HL-60/S4 treated with phorbol 12-myristate 13-acetate at 8.2 ng/mL for 4 days and 3 days (cell line): ENCODE data around the gene TBC1D22A.

ENCODE experiments used
- in situ Hi-C: fragments of 300-500 bp; cut with MboI; formaldehyde crosslinking; loops from 2 replicates; pipeline ENCODE4 v1.15.0; 2022; ENCODE audit warnings: low sequenced_read_pairs

TBC1D22A gene

GRCh38 chr22:46902436-46902835 lies 140.0 kb downstream of the TBC1D22A start:
- in situ Hi-C loops: no loop called here

- in situ Hi-C loops: no loop called here
Observed at GRCh38 chr22:46902998-46903916, 140.8 kb downstream of the TBC1D22A start.

DNA sequence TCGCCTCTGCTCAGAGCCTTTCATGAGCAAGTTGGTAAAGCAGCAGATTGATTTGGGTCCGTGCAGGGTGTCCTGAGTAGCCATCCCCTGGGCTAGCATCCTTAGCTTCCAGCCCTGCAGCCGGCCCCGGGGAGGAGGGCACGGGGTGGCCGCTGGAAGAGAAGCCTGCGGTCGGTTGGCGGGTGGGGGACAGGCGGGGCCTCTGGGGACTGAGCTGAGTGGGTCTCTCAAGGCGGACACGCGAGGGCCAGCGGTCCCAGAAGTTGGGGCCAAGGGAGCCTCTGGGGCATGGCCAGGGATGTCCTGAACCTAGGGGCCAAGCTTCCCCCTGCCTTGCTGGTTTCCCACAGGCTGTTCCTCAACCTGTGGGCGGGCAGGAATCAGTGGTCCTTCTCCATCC lies 143.0 kb downstream of the TBC1D22A start:
- in situ Hi-C loops: no loop called here

- in situ Hi-C loops: no loop called here
Observed at GRCh38 chr22:46905834-46906233, 143.4 kb downstream of the TBC1D22A start.

- in situ Hi-C loops: no loop called here
Observed at GRCh38 chr22:46906326-46907045, 144.0 kb downstream of the TBC1D22A start.

GRCh38 chr22:46907241-46908215 lies 145.1 kb downstream of the TBC1D22A start:
- in situ Hi-C loops: no loop called here

DNA sequence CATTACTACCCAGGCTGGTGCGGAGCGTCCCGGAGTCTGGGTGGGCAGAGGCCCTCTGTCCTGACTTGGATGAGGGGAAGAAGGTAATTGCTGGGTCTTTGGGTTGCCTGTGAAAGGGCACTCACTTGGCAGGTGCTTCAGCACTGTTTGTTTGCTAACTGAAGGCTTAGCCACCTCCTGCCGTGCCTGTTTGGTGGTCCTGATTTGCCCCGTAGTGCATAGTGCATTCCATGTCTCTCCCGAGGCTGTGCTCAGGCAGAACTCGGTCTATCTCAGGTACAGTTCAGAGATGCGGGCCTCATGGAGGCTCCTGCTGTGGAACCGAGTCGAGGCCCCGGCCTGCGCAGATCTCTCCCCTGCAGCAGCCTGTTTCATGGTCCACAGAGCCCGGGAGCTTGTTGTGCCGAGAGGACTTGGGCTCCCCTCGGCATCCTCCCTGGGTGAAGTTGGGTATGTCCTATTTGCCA lies 146.2 kb downstream of the TBC1D22A start:
- in situ Hi-C loops: no loop called here

DNA sequence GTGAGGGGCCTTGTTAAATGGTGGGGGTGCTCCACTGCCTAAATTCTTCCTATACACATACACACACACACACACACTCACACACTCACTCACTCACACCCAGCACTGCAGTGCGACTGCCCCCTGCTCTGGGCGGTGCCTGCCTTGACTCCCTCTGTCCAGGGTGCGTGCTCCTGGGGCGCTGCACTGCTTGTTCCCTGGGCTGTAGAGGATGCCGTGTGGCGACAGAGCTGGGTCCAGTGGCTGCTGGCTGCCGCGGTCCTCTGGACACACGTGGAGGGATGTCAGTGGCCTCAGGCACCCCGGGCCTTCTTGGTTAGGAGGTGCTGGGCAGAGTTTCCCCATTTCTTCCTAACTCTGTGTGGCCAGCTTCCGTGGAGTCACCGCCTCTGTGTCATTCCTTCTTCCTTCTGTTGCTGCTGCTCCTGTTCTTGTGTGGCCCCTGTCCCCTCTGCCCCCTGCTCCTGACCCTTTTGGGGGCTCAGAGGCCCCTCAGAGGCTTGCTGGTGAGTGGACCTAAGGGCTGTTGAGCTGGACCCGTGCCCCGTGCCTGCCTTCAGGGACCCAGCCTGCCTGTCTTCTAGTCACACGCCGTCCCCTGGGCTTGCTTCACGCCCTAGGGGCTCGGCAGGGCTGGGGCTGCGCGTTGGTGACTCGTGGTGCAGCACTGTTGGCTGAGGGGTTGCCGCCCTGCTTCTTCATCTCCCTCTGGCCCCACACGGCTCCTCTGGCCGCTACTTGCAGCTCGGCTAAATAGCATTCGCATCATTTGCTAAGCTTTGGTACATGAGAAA lies 147.0 kb downstream of the TBC1D22A start:
- in situ Hi-C loops: no loop called here

DNA sequence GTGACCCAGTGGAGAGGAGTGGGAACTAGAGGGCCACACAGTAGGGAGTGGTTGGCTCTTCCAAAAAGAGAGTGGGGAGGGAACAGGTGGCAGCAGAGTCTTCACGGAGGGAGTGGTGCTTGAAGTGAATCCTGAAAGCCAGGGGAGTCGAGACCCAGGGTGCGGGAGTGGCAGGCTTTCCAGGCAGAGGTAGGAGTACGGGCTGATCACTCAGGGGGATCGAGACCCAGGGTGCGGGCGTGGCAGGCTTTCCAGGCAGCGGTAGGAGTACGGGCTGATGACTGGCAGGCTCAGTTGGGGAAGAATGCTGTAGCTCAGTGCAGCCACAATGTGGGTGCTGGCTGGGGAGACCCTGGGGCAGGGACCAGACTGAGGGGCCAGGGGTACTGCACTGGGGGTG lies 148.2 kb downstream of the TBC1D22A start:
- in situ Hi-C loops: no loop called here

DNA sequence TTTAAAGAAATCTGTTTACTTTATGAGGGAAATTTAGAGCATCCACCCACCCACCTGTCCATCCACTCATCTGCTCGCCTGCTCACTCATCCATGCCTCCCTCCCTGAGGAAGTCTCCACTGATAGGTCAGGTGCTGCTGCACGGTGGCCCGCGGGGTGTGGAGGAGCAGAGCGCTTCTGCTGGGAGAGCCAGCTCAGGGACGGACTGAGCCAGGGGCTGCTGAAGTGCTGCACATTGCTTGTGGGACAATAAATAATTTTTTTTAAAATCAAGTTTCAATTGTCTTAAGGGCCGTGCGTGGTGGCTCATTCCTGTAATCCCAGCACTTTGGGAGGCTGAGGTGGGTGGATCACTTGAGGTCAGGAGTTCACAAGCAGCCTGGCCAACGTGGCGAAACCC lies 148.9 kb downstream of the TBC1D22A start:
- in situ Hi-C loops: no loop called here

DNA sequence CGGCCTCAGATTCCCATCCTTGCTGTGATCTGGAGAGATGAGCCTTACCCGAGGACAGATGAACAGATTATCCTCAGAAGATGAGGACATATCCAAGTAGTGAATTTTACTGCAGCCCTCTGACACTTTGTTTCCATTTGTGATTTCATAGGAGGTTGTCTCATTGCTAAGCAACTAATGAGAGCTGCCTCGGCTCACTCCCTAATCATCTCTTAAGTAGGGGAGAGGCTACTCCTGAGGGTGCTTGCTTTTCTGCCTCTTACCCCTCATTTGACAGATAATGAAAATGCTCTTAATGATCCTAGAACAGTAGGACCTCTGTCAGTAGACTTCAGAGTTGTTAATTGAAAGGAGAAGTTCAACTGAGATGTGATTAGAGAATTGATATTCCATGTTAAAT lies 150.9 kb downstream of the TBC1D22A start:
- in situ Hi-C loops: no loop called here

DNA sequence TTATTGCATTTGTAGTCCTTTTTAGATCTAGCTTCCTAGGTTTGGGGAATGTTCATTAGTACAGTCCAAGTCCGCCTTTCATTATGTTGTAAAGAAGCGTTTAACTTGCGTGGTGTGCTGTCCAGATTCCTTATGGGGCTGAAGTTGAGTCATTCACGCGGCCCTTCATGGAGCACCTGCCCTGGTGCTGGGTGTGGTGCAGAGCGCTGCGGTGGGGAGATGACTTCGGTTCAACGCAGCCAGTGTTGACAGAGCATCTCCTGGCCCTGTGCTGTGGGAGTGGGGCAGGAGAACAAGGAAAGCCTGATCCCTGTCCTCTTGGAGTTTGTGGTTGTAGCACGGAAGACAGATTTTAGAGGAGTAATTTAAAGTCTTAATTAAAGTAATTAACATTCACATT lies 152.0 kb downstream of the TBC1D22A start:
- in situ Hi-C loops: no loop called here

DNA sequence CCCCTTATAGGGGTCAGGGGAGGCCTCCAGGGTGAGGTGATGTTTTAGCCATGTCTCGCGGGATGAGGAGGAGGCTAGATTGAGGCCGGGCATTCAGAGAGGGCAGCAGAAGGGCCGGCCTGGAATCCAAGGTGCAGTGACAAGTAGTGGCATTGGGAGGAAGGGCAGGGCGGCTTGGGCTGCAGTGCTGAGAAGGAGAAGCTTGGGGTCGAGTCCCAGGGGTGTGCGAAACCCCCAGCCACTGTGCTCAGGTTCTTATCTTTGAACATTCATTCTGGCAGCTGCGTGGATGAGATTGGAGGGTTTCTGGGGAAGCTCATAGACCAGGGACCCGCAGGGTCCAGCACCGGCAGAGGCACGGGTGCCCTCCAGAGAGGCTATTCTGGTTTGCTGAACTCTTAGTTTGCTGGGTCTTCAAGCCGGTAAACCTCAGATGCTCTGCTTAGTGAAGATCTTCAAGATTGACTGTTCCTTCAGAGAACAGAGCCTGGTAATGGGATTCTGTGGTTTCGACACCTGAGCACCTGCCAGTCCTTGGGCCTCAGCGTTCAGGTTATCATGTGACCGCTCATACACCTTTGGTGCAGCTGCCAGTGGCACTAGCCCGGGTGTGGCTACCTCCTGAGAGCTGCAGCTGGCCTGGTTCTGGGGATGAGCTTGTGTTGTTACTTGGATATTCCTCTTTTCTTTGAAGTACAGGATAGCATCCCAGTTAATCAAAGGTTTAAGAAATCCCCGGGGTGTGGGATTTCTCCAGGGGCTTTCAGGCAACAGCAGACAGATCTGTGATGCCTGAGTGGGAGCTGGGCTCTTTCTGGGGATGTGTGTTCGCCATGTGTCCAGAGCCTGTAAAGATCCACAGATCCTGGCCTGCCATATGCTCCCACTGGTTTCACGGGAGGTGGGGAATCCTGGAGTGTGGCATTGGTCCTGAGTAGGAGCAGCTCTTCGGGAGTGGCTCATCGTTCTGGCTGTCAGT lies 152.8 kb downstream of the TBC1D22A start:
- in situ Hi-C loops: no loop called here

GRCh38 chr22:46915950-46916730 lies 153.7 kb downstream of the TBC1D22A start:
- in situ Hi-C loops: no loop called here

- in situ Hi-C loops: no loop called here
Observed at GRCh38 chr22:46916886-46917770, 154.7 kb downstream of the TBC1D22A start.

- in situ Hi-C loops: no loop called here
Observed at GRCh38 chr22:46917771-46918101, 155.3 kb downstream of the TBC1D22A start.

DNA sequence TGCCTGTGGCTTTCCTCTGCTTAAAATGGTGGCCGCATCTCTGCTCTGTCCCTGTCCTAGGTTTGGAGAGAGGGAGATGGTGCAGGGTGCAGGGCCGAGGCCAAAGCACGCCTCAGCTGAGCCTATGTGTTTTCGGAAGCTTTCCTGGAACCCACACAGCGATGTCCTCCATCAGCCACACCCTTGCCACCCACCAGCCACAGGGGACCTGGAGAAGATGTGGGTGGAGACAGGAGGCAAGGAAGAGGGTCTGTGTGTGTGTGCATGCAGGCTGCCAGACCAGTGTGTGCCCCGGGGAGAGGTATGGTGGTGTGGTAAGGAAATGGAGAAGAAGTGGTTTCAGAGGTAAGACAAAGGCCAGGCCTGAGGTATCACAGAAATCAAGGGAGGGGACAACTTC lies 155.7 kb downstream of the TBC1D22A start:
- in situ Hi-C loops: no loop called here
